MM.1S (cell line): ENCODE data around the gene FARP2.

Source experiments
- CTCF ChIP-seq: fragments of 300-600 bp; sonication (generic); IDR thresholded peaks from 2 replicates; pipeline ENCODE4 v1.5.1; 2016; ENCODE audit warnings: antibody characterized with exemption, low read length, mixed read lengths
- EZH2 ChIP-seq: fragments of 300-600 bp; sonication (generic); optimal IDR thresholded peaks from 2 replicates; pipeline ENCODE3; 2017; ENCODE audit warnings: low read depth, mild to moderate bottlenecking, antibody characterized with exemption, low read length, mixed read lengths
- EZH2phosphoT487 ChIP-seq: fragments of 300-600 bp; sonication (generic); IDR thresholded peaks from 2 replicates; pipeline ENCODE4 v1.6.1; 2018; ENCODE audit warnings: antibody characterized with exemption, low read length

DNA sequence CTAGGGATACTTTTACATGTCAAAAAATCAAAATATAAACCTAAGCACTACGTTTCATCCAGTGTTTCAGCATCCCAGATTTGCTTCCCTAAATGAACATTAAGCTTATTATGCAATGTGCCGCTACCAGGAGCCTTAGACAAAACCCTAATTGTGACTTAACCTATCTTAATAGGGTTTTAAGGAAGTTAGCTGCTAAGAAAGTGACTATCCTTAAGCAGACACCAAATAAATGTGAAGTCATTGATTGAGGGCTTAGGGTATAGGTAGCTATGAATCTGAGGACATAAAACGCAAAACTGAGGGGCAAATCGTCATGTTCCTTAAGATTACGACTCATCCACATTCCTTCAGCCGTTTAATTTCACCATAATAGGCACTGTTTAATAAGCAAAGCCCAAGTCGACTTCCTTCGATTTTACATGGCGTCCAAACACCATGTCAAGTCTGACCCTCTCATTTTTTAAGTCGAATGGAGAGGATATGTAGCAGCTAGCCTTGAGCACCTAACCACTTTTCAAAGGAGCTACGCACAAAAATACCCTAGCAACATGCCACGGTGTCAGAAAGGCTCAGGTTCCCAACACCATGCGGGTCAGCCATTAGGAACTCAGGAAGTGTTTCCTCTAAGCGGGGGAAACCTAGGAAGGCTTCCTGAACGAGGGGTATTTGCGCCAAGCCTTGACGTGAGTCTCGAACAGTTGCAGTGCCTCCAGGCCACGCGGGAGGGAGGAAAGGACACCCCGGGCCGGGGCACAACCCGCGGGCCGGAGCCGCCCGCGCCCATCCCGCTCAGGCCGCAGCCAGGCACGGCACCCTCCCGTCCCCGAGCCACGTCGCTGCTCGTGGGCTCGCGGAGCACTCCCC is 41.6 kb upstream of the FARP2 start:
- TF ChIP-seq CTCF (no peak), EZH2 (no peak), EZH2phosphoT487 (no peak)
